HG03108 (cell line): ENCODE measurements around the gene UBALD1.

ENCODE experiments used
- ATAC-seq: cut with Tn5 transposase; IDR thresholded peaks from one replicate; pipeline ENCODE4 v1.9.1; 2021; ENCODE audit warnings: moderate library complexity; ENCODE audit not compliant: unreplicated experiment

The UBALD1 gene

DNA sequence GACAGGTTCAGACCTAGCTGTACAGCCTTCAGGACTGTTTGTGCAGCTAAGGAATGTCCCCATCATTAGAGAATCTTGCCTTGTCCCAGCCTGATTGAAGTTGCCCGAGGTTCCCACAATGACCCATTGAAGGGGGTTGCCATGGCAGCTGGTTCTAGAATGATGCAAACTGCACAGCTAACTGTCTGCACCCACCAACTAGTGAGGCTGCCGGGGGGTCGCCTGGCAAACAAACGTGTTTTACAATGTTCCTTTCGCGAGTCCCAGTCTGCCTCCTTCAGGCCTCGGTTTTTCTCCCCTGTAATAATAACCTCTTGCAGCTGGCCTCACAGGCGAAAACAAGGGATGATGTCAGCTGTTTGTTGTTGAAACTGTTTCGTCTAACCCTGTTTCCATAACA is 53.1 kb downstream of the UBALD1 start:
- no peak for ATAC-seq
